GM21576 (cell line): ENCODE data around the gene BABAM2.
"Not testable (repeated sequence)": the region's sequence is repeated elsewhere in the genome, so short reads cannot be mapped to it uniquely, and the experiment has no call there.

Experiments used
- ATAC-seq: cut with Tn5 transposase; IDR thresholded peaks from one replicate; pipeline ENCODE4 v1.9.1; 2021; ENCODE audit warnings: mild to moderate bottlenecking, moderate library complexity; ENCODE audit not compliant: unreplicated experiment

Gene BABAM2

DNA sequence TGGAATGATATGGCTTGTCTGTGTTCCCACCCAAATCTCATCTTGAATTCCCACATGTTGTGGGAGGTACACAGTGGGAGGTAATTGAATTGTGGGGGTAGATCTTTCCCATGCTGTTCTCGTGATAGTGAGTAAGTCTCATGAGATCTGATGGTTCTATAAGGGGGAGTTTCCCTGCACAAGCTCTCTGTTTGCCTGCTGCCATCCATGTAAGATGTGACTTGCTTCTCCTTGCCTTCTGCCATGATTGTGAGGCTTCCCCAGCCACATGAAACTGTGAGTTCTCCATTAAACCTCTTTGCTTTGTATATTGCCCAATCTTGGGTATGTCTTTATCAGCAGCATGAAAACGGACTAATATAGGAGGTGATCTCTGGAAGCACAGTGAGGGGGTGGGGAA, 78.4 kb downstream of the BABAM2 start:
- ATAC-seq = not testable (repeated sequence)

DNA sequence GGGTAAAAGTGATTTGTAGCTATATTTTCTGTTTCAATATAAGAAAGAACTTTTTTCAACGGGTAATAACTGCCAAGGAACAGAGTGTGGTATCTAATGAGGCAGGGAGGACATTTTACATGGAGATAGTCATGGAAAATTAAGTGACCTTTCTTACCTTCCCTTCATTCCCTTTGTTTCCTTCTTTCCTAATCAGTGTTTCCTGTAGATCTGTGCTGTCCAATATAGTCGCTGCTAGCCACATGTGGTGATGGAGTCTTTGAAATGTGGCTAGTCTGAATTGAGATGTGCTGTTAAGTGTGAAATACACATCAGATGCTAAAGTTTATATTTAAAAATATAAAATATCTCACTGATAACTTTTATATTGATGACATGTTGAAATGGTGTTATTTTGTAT, 81.8 kb downstream of the BABAM2 start:
- no peak for ATAC-seq

DNA sequence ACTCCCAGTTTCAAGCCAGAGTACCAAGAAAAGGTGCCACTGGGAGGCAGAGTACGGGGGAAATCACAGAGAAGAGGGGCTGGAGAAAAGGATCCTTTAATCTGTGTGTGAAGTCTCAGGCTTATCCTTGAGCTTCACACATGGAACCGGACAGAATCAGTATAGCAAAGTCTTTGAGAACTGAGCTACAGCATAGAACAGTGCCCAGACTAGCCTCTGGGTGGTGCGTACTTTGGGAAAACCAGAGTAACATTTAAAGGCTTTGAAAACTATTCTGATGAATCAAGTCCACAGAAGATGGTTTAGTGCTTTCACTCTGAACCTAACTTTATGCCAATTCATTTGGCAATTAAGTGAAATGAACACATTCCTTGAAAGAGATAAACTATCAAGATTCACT, 83.1 kb downstream of the BABAM2 start:
- ATAC-seq = no peak

- no peak for ATAC-seq
These were observed 85.8 kb downstream of the BABAM2 start for GRCh38 chr2:27976308-27976707.

GRCh38 chr2:27977731-27978312, 87.3 kb downstream of the BABAM2 start:
- ATAC-seq = no peak

- ATAC-seq = not testable (repeated sequence)
These were observed 88.2 kb downstream of the BABAM2 start for GRCh38 chr2:27978761-27979160.

DNA sequence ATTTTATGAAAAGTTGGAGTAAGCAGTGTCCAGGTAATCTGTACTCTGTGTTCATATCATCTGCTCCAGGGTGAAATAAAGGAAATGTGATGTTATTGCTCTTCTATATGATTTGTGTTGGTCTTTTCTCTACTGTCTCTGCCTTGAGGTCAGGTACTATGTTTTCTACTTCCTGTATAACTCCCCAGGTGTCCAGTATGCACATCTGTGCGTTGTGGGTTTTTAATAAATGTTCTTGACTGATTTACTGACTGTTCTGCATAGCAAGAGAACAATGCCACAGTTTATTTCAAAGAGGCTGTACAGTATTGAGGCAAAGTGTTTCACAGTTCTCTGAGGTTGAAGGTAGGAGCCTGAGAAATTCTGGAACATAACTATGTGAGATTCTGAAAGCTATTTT, 89.7 kb downstream of the BABAM2 start:
- ATAC-seq = no peak

GRCh38 chr2:27984153-27984552, 93.6 kb downstream of the BABAM2 start:
- ATAC-seq = no peak

- ATAC-seq = no peak
These were observed 97.8 kb downstream of the BABAM2 start for GRCh38 chr2:27988306-27988705.

DNA sequence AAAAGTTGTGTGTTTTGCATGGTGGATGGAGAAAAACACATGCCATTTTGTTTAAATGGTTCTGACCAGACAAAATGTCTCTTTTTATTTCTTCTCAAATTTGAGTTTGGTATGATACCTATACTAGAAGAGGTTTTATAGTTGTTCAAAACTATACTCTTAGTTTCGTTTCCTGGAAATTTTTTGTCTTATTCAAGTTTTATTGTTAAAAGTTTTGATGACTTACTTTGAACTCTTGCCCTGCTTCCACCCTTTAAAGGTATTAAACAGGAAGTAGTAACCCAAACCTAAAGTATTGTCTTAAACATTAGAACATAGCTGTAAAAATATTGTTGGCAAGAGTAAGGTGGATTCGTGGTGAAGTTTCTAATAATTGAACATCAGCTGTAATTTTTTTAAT, 98.2 kb downstream of the BABAM2 start:
- ATAC-seq = no peak

DNA sequence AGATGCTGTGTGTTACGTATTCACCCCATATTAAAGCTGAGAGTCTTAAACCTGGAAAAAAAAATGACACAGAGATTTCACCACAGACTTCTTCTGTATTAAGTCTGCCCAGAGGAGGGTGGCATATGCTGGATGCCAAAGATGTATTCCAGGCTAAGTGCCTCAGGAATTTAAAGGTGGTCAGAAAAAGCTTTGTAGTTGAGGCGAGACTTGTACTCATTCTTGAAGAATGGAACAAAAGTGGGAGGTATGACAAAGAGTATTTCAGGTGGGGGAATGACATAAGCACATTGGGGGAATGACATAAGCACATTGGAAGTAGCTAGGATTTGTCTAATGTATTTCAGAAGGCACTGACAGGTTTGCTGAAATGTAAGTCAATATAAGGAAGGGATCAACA, 98.6 kb downstream of the BABAM2 start:
- no peak for ATAC-seq

DNA sequence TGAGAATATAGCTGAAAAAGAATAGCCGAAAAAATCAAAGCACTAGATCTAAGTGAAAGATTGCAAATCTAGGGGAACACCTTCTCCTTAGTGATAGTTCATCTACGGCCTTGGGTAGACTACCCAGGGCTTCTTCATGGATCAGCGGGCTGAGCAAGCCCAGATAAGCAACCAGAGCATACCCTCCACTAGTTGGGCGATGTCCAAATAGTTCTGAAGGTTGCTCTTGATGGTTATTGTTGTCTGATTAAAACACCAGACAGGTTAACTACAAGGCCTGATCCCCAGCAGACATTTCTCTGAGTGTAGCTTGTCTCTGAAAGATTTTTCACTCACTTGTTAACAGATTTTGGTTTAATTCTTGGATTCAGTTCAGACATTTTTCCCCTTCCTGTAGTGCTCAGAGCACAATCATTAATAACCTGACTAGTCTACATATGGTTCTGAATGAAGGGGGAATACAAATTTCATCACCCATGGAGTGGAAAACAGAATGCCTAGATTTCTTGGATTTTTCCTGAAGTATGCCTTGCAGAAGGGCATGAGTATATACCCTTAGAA, 99.6 kb downstream of the BABAM2 start:
- ATAC-seq = no peak

DNA sequence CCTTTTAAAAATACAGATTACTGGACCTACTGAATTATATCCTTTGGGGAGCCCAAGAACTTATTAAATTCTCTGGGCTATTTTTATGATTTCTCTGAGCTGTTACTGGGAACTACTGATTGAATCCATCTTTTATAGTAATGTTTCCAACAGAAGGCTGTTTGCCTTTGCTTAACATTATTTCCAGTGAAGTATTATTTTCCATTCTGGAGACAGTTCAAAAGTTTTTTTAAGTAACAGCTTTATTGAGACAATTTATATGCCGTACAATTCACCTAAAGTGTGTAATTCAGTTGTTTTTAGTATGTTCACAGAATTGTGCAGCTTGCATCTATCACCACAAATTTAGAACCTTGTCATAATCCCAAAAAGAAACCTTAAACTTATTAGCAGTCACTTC, 100.6 kb downstream of the BABAM2 start:
- ATAC-seq = no peak

DNA sequence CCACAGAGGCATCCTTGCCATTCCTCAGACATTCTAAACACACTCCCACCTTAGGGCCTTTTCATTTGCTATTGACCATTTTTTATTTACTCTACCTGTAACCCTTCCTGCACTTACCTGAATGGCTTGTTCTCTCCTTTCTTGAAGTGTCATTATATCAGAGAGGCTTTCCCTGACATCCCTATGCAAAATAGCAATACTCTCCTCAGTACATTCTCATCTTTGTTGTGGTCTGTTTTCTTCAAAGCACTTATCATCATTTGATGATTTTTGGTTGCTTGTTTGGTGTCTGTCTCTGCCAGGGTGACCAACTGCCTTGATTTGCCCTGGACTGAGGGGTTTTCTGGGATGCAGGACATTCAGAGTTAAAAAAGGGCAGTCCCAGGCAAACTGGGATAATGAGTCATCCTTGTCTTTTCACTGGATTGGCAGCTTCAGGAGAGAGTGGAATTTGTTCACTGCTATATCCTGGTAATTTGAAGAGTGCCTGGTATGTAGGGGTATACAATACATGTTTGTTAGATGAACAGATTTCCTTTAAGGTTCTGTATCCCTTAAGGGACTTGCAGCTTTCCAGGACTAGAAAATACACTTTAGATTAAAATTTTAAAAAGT, 102.4 kb downstream of the BABAM2 start:
- no peak for ATAC-seq

DNA sequence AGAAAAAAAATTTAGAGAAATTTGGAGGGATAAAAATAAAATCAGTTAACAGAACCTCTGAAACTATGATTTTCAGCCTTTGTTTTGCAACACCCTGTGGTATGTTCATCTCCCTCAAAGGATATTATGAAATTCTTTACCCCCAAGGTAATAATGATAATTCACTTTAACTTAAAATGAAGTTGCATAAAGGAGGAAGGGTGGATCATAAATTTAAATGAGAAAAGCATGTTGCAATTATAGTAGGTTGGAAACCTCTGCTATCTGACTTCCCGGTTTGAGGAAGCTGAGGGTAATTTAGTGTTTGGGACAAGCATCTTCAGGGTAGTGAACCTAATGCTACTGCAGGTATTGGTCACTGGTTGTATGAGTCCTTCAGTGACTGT, 102.9 kb downstream of the BABAM2 start:
- no peak for ATAC-seq

GRCh38 chr2:27993950-27994728, 103.6 kb downstream of the BABAM2 start:
- no peak for ATAC-seq

- no peak for ATAC-seq
These were observed 105.8 kb downstream of the BABAM2 start for GRCh38 chr2:27996156-27996922.

DNA sequence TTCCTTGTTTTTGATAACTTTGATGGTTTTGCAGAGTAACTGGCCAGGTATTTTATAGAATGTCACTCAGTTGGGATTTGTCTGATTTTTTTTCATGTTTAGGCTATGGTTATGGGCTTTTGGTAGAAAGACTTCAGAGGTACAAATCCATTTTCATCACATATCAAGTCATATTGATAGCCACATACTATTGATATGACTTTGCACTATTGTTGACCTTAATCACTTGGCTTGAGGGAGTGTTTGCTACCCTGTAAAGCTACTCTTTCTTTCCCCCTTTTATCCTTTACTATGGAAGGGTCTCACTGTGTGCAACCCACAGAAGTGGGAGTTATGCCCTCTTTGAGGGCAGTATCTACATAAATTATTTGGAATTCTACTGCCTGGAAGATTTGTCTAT, 109.8 kb downstream of the BABAM2 start:
- ATAC-seq = no peak

DNA sequence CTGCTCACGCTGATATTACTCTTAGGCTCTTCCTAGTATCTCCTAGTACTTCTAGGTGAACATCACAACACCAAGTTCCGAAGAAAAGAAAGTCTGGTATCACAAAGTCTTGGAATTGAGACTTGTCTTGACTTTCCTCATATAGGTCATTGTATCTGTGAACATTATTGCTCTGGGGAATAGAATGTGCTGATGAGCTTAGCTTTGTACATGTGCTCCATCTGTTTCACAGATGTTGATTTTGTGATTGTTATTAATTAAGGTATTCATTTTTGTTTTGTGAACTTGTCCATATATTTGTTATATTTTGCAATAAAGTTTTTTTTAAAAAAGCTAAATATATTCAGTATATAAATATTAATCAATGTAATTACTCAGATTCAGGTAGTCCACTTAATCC, 111.7 kb downstream of the BABAM2 start:
- no peak for ATAC-seq

GRCh38 chr2:28004086-28004485, 113.6 kb downstream of the BABAM2 start:
- ATAC-seq = no peak

- ATAC-seq = no peak
These were observed 119.2 kb downstream of the BABAM2 start for GRCh38 chr2:28009732-28010131.
